B cell (primary cell): ENCODE results near the gene SPOCK1. TPM values are rescaled to one million over a fixed set of nuclear protein-coding genes. Genes with fewer than 3 reads are reported as not detected.

ENCODE experiments used
- ATAC-seq: fragments of 200-7000 bp; cut with Tn5 transposase; one replicate; pipeline ENCODE4 v1.10.0; 2021; ENCODE audit warnings: low read depth, mild to moderate bottlenecking, moderate number of reproducible peaks, moderate library complexity
- CTCF ChIA-PET: fragments of 350-600 bp; sonication (Branson Sonifier 250); formaldehyde crosslinking; loops from one replicate; lab custom pipeline; 2021; ENCODE audit warnings: antibody characterized with exemption, inconsistent platforms; lab: Charles Lee
- POLR2A ChIA-PET: fragments of 350-600 bp; sonication (Branson Sonifier 250); formaldehyde crosslinking; loops from one replicate; lab custom pipeline; 2021; ENCODE audit warnings: antibody characterized with exemption; lab: Charles Lee
- DNase-seq: peaks from one replicate; pipeline ENCODE4 v3.0.0; 2013
- H2AFZ ChIP-seq: 2 replicates; pipeline ENCODE4 v1.6.1; 2012; ENCODE audit warnings: mild to moderate bottlenecking, low read depth, low read length; ENCODE audit not compliant: insufficient read depth, poor library complexity, severe bottlenecking
- H3K27ac ChIP-seq, 2 donors: 1 replicate in 1 of 2; 2 replicates in 1 of 2; pipeline ENCODE4 v1.5.1; 2012 to 2013; ENCODE audit warnings: low read length in 2 of 2, mild to moderate bottlenecking in 2 of 2, moderate library complexity in 1 of 2
- H3K27me3 ChIP-seq, 4 experiments: fragments of 200-600 bp in 1 of 4; sonication (generic) in 1 of 4; replicated peaks in 1 of 4; 1 replicate in 2 of 4; 2 replicates in 2 of 4; pipeline versions ENCODE4 v1.6.1 to v1.7.0; 2013 to 2016; ENCODE audit warnings: low read length in 3 of 4, mild to moderate bottlenecking in 2 of 4, mixed read lengths in 1 of 4, moderate library complexity in 1 of 4; ENCODE audit not compliant: insufficient read depth in 4 of 4, control insufficient read depth in 3 of 4; ENCODE audit errors: control extremely low read depth in 1 of 4
- H3K36me3 ChIP-seq, 2 experiments: replicated peaks in 1 of 2; 1 replicate in 1 of 2; 2 replicates in 1 of 2; pipeline versions ENCODE4 v1.6.1 to v1.7.1; 2013; ENCODE audit warnings: low read length in 1 of 2; ENCODE audit not compliant: insufficient read depth in 2 of 2, control insufficient read depth in 1 of 2; ENCODE audit errors: control extremely low read depth in 1 of 2, extremely low read depth in 1 of 2
- H3K4me1 ChIP-seq, 2 donors: fragments of 200-600 bp in 1 of 2; sonication (generic) in 1 of 2; 1 replicate in 1 of 2; 2 replicates in 1 of 2; pipeline versions ENCODE4 v1.5.1 to v1.6.1; 2013 to 2017; ENCODE audit warnings: low read length in 2 of 2; ENCODE audit not compliant: control insufficient read depth in 2 of 2, insufficient read depth in 2 of 2
- H3K4me2 ChIP-seq: replicated peaks from 2 replicates; pipeline ENCODE3; 2012; ENCODE audit warnings: mild to moderate bottlenecking, low read depth, low read length; ENCODE audit not compliant: poor library complexity, severe bottlenecking
- H3K4me3 ChIP-seq, 5 experiments: fragments of 200-600 bp in 1 of 5; sonication (generic) in 1 of 5; 1 replicate in 3 of 5; 2 replicates in 2 of 5; pipeline versions ENCODE4 v1.5.1 to v1.7.0; 2011 to 2016; ENCODE audit warnings: low read length in 4 of 5, mild to moderate bottlenecking in 4 of 5, low read depth in 2 of 5, control low read depth in 1 of 5, moderate library complexity in 1 of 5; ENCODE audit not compliant: insufficient read depth in 1 of 5; ENCODE audit errors: control extremely low read depth in 1 of 5, extremely low read depth in 1 of 5
- H3K79me2 ChIP-seq: fragments of 200-600 bp; sonication (generic); one replicate; pipeline ENCODE4 v1.6.0; 2016; ENCODE audit warnings: low read length; ENCODE audit not compliant: control insufficient read depth, insufficient read depth
- H3K9ac ChIP-seq: fragments of 200-600 bp; sonication (generic); 2 replicates; pipeline ENCODE4 v1.6.1; 2017; ENCODE audit warnings: mild to moderate bottlenecking, low read length, moderate library complexity
- H3K9me3 ChIP-seq, 3 donors: one replicate each; pipeline versions ENCODE4 v1.6.1 to v1.7.1; 2013; ENCODE audit warnings: low read length in 2 of 3; ENCODE audit not compliant: control insufficient read depth in 2 of 3, insufficient read depth in 1 of 3; ENCODE audit errors: control extremely low read depth in 1 of 3
- H4K20me1 ChIP-seq: 2 replicates; pipeline ENCODE4 v1.6.0; 2012; ENCODE audit warnings: mild to moderate bottlenecking, low read length; ENCODE audit not compliant: insufficient read depth, control insufficient read depth, poor library complexity, severe bottlenecking
- H3K27ac Mint-ChIP-seq: one replicate; pipeline ENCODE4 v1.8.0; 2021; ENCODE audit warnings: mixed read lengths
- H3K27me3 Mint-ChIP-seq: one replicate; pipeline ENCODE4 v1.8.0; 2021; ENCODE audit warnings: mixed read lengths
- H3K4me1 Mint-ChIP-seq: one replicate; pipeline ENCODE4 v1.8.0; 2021; ENCODE audit warnings: mixed read lengths
- H3K4me3 Mint-ChIP-seq: one replicate; pipeline ENCODE4 v1.8.0; 2021; ENCODE audit warnings: mixed read lengths
- H3K9me3 Mint-ChIP-seq: one replicate; pipeline ENCODE4 v1.8.0; 2022; ENCODE audit warnings: mixed read lengths; ENCODE audit not compliant: insufficient read depth
- EZH2 ChIP-seq: IDR thresholded peaks from 2 replicates; pipeline ENCODE4 v1.6.1; 2012; ENCODE audit warnings: borderline replicate concordance, low read depth, mild to moderate bottlenecking, moderate library complexity, low read length; ENCODE audit not compliant: insufficient read depth, poor library complexity, severe bottlenecking
- WGBS: methylation state at CpG from one replicate; pipeline ENCODE4 v1.1.5; 2013; ENCODE audit warnings: missing lambda C conversion rate; ENCODE audit not compliant: insufficient coverage; 5-methylcytosine and 5-hydroxymethylcytosine counted together
- intact Hi-C: fragments of 100-400 bp; cut with micrococcal nuclease; formaldehyde crosslinking; loops from one replicate; pipeline ENCODE4 v1.10.0; 2022
- polyA plus RNA-seq: library from polyadenylated mRNA; depleted of rRNA; stranded (reverse); fragments of >200 nt; gene quantifications from 2 replicates; pipeline ENCODE4 v1.2.3, GENCODE V29; 2012
- total RNA-seq, 2 donors: library from RNA; stranded (reverse); fragments of 120-200 nt in 1 of 2; gene quantifications; 1 replicate in 1 of 2; 2 replicates in 1 of 2; pipeline versions ENCODE4 v1.2.3 to v1.2.4, GENCODE V29; 2013 to 2022
- TF ChIP-seq, protein P1 (sequence below): fragments of 200-600 bp; IDR thresholded peaks from one replicate; pipeline ENCODE4 v1.8.0; 2022; ENCODE audit warnings: antibody characterized with exemption, mild to moderate bottlenecking

The SPOCK1 gene
- total and polyA plus RNA-seq, 2 donors (not counting 1 experiment from before 2014, with no cell fraction given) = not detected

DNA sequence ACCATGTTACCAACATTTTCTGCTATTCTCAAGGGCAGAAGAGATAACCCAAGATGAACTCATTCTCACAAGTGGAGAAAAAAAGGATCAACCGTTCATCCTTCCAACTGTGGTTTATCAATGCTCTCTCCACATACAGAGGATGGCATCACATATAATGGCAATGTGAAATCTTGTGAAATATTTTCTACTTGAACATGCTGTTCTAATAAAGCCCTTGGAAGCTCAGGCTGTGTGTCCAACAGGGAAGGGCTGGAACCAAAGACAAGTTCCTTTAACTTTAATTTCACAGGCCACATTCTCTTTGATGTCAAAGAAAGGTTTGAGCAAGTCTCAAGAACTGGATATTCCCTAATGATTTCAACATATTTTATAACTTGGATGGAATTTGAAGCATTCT, 230.5 kb downstream of the SPOCK1 start:
- Mint-ChIP-seq H3K9me3 (no peaks in the 10 kb centered on the region), H3K4me1 (no peaks in the 10 kb centered on the region), H3K4me3 (no peak overlapping the region), H3K27me3 (peaks cover 11% of the 10 kb centered on the region), H3K27ac (no peak overlapping the region)
- H3K9me3 ChIP-seq = no peaks in the 10 kb centered on the region
- H3K9ac ChIP-seq = no peak overlapping the region
- no peaks in the 10 kb centered on the region for H3K4me1 ChIP-seq
- H3K4me3 ChIP-seq = no peak overlapping the region
- no peak for TF ChIP-seq EZH2
- no peak overlapping the region for H2AFZ ChIP-seq
- H3K4me2 ChIP-seq = no peak overlapping the region
- H3K27ac ChIP-seq = no peak overlapping the region
- H3K36me3 ChIP-seq = no peaks in the 10 kb centered on the region
- ATAC-seq (no peak), DNase-seq (no peak)
- H3K27me3 ChIP-seq = no peaks in the 10 kb centered on the region
- WGBS = no CpG with 5 or more reads among the region's 1 CpG
- no peaks in the 10 kb centered on the region for H4K20me1 ChIP-seq
- ChIA-PET POLR2A (no interaction called here), CTCF (no interaction called here)
- H3K79me2 ChIP-seq = no peaks in the 10 kb centered on the region
- intact Hi-C loops = no loop called here

DNA sequence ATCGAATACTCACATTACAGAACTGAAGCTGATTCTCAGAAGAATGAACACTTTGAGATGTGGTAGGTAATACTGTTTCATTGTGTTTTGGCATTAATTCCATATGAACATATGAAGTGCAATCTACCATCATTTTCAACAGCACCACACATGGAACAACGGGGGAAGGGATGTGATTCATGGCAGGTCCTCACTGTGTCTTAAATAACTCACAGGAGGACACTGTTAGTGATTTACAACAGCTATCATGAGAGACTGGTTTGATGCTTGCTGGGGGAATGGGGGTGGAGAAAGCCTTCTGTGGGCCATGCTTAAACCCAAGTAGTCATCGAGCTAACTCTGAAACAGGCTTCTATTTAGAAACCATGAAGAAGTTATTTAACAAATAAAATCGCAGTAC, 232.9 kb downstream of the SPOCK1 start:
- H3K4me3 Mint-ChIP-seq = no peak overlapping the region
- Histone ChIP-seq H3K27ac (no peak overlapping the region), H3K9ac (no peak overlapping the region), H3K4me1 (no peaks in the 10 kb centered on the region), H4K20me1 (no peaks in the 10 kb centered on the region), H3K27me3 (no peaks in the 10 kb centered on the region), H3K4me3 (no peak overlapping the region), H3K36me3 (no peaks in the 10 kb centered on the region), H3K79me2 (no peaks in the 10 kb centered on the region), H3K4me2 (no peak overlapping the region), H2AFZ (no peak overlapping the region), H3K9me3 (no peaks in the 10 kb centered on the region)
- ATAC-seq (no peak), DNase-seq (no peak)
- no peaks in the 10 kb centered on the region for H3K4me1 Mint-ChIP-seq
- H3K9me3 Mint-ChIP-seq = no peaks in the 10 kb centered on the region
- no CpG with 5 or more reads among the region's 4 CpGs for WGBS
- no peak for TF ChIP-seq EZH2
- TF ChIP-seq, protein P1, sequence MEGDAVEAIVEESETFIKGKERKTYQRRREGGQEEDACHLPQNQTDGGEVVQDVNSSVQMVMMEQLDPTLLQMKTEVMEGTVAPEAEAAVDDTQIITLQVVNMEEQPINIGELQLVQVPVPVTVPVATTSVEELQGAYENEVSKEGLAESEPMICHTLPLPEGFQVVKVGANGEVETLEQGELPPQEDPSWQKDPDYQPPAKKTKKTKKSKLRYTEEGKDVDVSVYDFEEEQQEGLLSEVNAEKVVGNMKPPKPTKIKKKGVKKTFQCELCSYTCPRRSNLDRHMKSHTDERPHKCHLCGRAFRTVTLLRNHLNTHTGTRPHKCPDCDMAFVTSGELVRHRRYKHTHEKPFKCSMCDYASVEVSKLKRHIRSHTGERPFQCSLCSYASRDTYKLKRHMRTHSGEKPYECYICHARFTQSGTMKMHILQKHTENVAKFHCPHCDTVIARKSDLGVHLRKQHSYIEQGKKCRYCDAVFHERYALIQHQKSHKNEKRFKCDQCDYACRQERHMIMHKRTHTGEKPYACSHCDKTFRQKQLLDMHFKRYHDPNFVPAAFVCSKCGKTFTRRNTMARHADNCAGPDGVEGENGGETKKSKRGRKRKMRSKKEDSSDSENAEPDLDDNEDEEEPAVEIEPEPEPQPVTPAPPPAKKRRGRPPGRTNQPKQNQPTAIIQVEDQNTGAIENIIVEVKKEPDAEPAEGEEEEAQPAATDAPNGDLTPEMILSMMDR = no peak
- ChIA-PET POLR2A (no interaction called here), CTCF (no interaction called here)
- intact Hi-C loops = no loop called here
- H3K27ac Mint-ChIP-seq = no peak overlapping the region
- peaks cover 11% of the 10 kb centered on the region for H3K27me3 Mint-ChIP-seq
